WTC11 (cell line): Measurements from ENCODE around the gene ZNF768. TPM values are rescaled to one million over a fixed set of nuclear protein-coding genes. Genes with fewer than 3 reads are reported as not detected.

ENCODE experiments used
- ATAC-seq: fragments of 200-7000 bp; cut with Tn5 transposase; 2 replicates; pipeline ENCODE4 v1.10.0; 2021; ENCODE audit warnings: mild to moderate bottlenecking, moderate library complexity
- CTCF ChIA-PET: fragments of 300-600 bp; sonication (Branson Sonifier 250); formaldehyde crosslinking; loops from one replicate; lab custom pipeline; 2021; ENCODE audit warnings: antibody characterized with exemption; lab: Charles Lee
- POLR2A ChIA-PET: fragments of 350-600 bp; sonication (Branson Sonifier 250); formaldehyde crosslinking; loops from one replicate; lab custom pipeline; 2021; ENCODE audit warnings: antibody characterized with exemption; lab: Charles Lee
- DNase-seq: peaks from one replicate; pipeline ENCODE4 v3.0.0; 2021; ENCODE audit warnings: low spot score
- H3K27ac Mint-ChIP-seq: 2 replicates; pipeline ENCODE4 v1.8.0; 2021; ENCODE audit warnings: mixed read lengths
- H3K27me3 Mint-ChIP-seq: 2 replicates; pipeline ENCODE4 v1.8.0; 2021; ENCODE audit warnings: low read depth, mild to moderate bottlenecking, moderate library complexity, mixed read lengths
- H3K36me3 Mint-ChIP-seq: 2 replicates; pipeline ENCODE4 v1.8.0; 2021; ENCODE audit warnings: mixed read lengths
- H3K4me1 Mint-ChIP-seq: 2 replicates; pipeline ENCODE4 v1.8.0; 2022; ENCODE audit warnings: mixed read lengths
- H3K4me3 Mint-ChIP-seq: 2 replicates; pipeline ENCODE4 v1.8.0; 2021; ENCODE audit warnings: mild to moderate bottlenecking, moderate library complexity, mixed read lengths
- H3K9me3 Mint-ChIP-seq: 2 replicates; pipeline ENCODE4 v1.8.0; 2021; ENCODE audit warnings: mixed read lengths
- AFF4 ChIP-seq: sonication (generic); formaldehyde crosslinking; IDR thresholded peaks from 2 replicates; pipeline ENCODE4 v1.8.1; 2023; ENCODE audit warnings: mild to moderate bottlenecking, missing genetic modification reagents, borderline replicate concordance
- ARID4B ChIP-seq: sonication (generic); formaldehyde crosslinking; IDR thresholded peaks from 2 replicates; pipeline ENCODE4 v1.8.0; 2023; ENCODE audit warnings: missing genetic modification reagents, mild to moderate bottlenecking, borderline replicate concordance
- ATF1 ChIP-seq: sonication (generic); formaldehyde crosslinking; IDR thresholded peaks from 2 replicates; pipeline ENCODE4 v1.8.1; 2023; ENCODE audit warnings: mild to moderate bottlenecking, moderate library complexity, missing genetic modification reagents
- CTCF ChIP-seq: fragments of 200-600 bp; IDR thresholded peaks from 2 replicates; pipeline ENCODE4 v1.8.0; 2022; ENCODE audit warnings: antibody characterized with exemption
- E2F4 ChIP-seq: sonication (generic); formaldehyde crosslinking; IDR thresholded peaks from 2 replicates; pipeline ENCODE4 v1.8.1; 2022; ENCODE audit warnings: low read depth, mild to moderate bottlenecking, moderate library complexity, missing genetic modification reagents, borderline replicate concordance
- E2F5 ChIP-seq: sonication (generic); formaldehyde crosslinking; IDR thresholded peaks from 2 replicates; pipeline ENCODE4 v1.8.1; 2022; ENCODE audit warnings: mild to moderate bottlenecking, moderate library complexity, missing genetic modification reagents
- ELF4 ChIP-seq: sonication (generic); formaldehyde crosslinking; IDR thresholded peaks from 2 replicates; pipeline ENCODE4 v1.8.1; 2022; ENCODE audit warnings: low read depth, mild to moderate bottlenecking, moderate library complexity, missing genetic modification reagents
- FOXP1 ChIP-seq: sonication (generic); formaldehyde crosslinking; IDR thresholded peaks from 2 replicates; pipeline ENCODE4 v1.8.0; 2022; ENCODE audit warnings: missing genetic modification reagents, mild to moderate bottlenecking, moderate library complexity, borderline replicate concordance
- GRHL2 ChIP-seq: fragments of 250-450 bp; sonication (Bioruptor Pico); IDR thresholded peaks from 2 replicates; pipeline ENCODE4 v1.8.0; 2022; ENCODE audit warnings: mild to moderate bottlenecking, moderate library complexity; ENCODE audit not compliant: insufficient replicate concordance, severe bottlenecking
- JAZF1 ChIP-seq: fragments of 250-450 bp; sonication (Bioruptor Pico); IDR thresholded peaks from 2 replicates; pipeline ENCODE4 v1.9.0; 2021; ENCODE audit warnings: moderate library complexity, mild to moderate bottlenecking, inconsistent platforms
- NR2C2 ChIP-seq: sonication (generic); formaldehyde crosslinking; IDR thresholded peaks from 2 replicates; pipeline ENCODE4 v1.8.0; 2022; ENCODE audit warnings: mild to moderate bottlenecking, missing genetic modification reagents
- OVOL2 ChIP-seq: fragments of 250-450 bp; sonication (Bioruptor Pico); IDR thresholded peaks from 2 replicates; pipeline ENCODE4 v1.9.0; 2021; ENCODE audit warnings: mild to moderate bottlenecking, borderline replicate concordance
- PRRX2 ChIP-seq: fragments of 250-450 bp; sonication (Bioruptor Pico); IDR thresholded peaks from 2 replicates; pipeline ENCODE4 v1.8.0; 2021; ENCODE audit warnings: mild to moderate bottlenecking
- ZNF416 ChIP-seq: fragments of 250-450 bp; sonication (Bioruptor Pico); IDR thresholded peaks from 2 replicates; pipeline ENCODE4 v1.9.0; 2021; ENCODE audit warnings: mild to moderate bottlenecking, inconsistent platforms
- ZNF425 ChIP-seq: fragments of 250-450 bp; sonication (Bioruptor Pico); conservative IDR thresholded peaks from 2 replicates; pipeline ENCODE4 v1.9.0; 2021; ENCODE audit warnings: mild to moderate bottlenecking
- ZNF671 ChIP-seq: fragments of 250-450 bp; sonication (Bioruptor Pico); IDR thresholded peaks from 2 replicates; pipeline ENCODE4 v1.8.0; 2021; ENCODE audit warnings: mild to moderate bottlenecking
- total RNA-seq: library from RNA; stranded (reverse); gene quantifications from 3 replicates; pipeline ENCODE4 v1.2.3, GENCODE V29; 2021

The ZNF768 gene
- total RNA-seq, 1 experiment from 2014 or later = 35.9 TPM

GRCh38 chr16:30499284-30499683, 27.1 kb downstream of the ZNF768 start:
- ChIA-PET CTCF (interaction anchor here (2.3 to 2.9 kb wide), 2 partner anchors 69 to 116 kb away, joined by 7 to 9 read pairs; partner anchors contain the start of gene DCTPP1), POLR2A (no interaction called here)
- no peaks in the 10 kb centered on the region for H3K9me3 Mint-ChIP-seq
- no peak for TF ChIP-seq ZNF425
- TF ChIP-seq GRHL2 (CRISPR knock-in tag) = no peak
- TF ChIP-seq E2F5 (CRISPR knock-in tag) = no peak
- TF ChIP-seq ELF4 (CRISPR knock-in tag) = no peak
- TF ChIP-seq E2F4 (CRISPR knock-in tag) = no peak
- TF ChIP-seq ZNF416 (CRISPR knock-in tag) = no peak
- no peak for TF ChIP-seq ZNF671
- TF ChIP-seq ARID4B (CRISPR knock-in tag) = no peak
- TF ChIP-seq CTCF = no peak
- no peak for TF ChIP-seq NR2C2 (CRISPR knock-in tag)
- TF ChIP-seq ATF1 = no peak
- no peak for TF ChIP-seq OVOL2
- TF ChIP-seq JAZF1 = no peak
- no peak for TF ChIP-seq FOXP1 (CRISPR knock-in tag)
- no peak for TF ChIP-seq PRRX2
- TF ChIP-seq AFF4 = no peak
- TF ChIP-seq, all 79 proteins: peak for 0
- H3K4me3 Mint-ChIP-seq = no peak overlapping the region
- H3K36me3 Mint-ChIP-seq = no peaks in the 10 kb centered on the region
- DNase-seq (no peak), ATAC-seq (no peak)
- H3K4me1 Mint-ChIP-seq = no peaks in the 10 kb centered on the region; the same call in 1 of the 2 replicates
- H3K27ac Mint-ChIP-seq = no peak overlapping the region
- H3K27me3 Mint-ChIP-seq = peaks cover 4% of the 10 kb centered on the region; the same call in 1 of the 2 replicates
